Thyroid gland (tissue), 4 donors: ENCODE results near the gene MYL1.

ENCODE experiments used
- CTCF ChIP-seq, 6 experiments: fragments of 200-600 bp in 3 of 6; fragments of 450-650 bp in 3 of 6; sonication (generic) in 3 of 6; IDR thresholded peaks; one replicate each; pipeline ENCODE4 v1.5.1; 2016 to 2019; ENCODE audit warnings: antibody characterized with exemption in 6 of 6, mild to moderate bottlenecking in 2 of 6, inconsistent platforms in 1 of 6, moderate library complexity in 1 of 6
- POLR2A ChIP-seq, 2 donors: fragments of 450-650 bp; IDR thresholded peaks; one replicate each; pipeline ENCODE4 v1.6.1; 2017; ENCODE audit warnings: antibody characterized with exemption in 2 of 2, mild to moderate bottlenecking in 2 of 2, moderate library complexity in 1 of 2

- TF ChIP-seq CTCF (IDR thresholded peaks at IDR 0.05) (no peak), POLR2A (IDR thresholded peaks at IDR 0.05) (no peak)
These were observed 22.2 kb upstream of the MYL1 start for GRCh38 chr2:210337159-210337558.
